ENCODE results near the gene EMILIN2. TPM values are rescaled to one million over a fixed set of nuclear protein-coding genes. Genes with fewer than 3 reads are reported as not detected.
"Not testable (repeated sequence)": the region's sequence is repeated elsewhere in the genome, so short reads cannot be mapped to it uniquely, and the experiment has no call there.

EMILIN2 gene
- total RNA-seq, 1 experiment from 2014 or later, result 20.0 TPM

GRCh38 chr18:2863997-2864396, 17.2 kb downstream of the EMILIN2 start:
- H3K27me3 ChIP-seq (ENCODE audit: insufficient read depth, low read length); H3K79me1 ChIP-seq (ENCODE audit: insufficient read depth, low read depth, low read length, poor library complexity, severe bottlenecking); H3K4me2 ChIP-seq (ENCODE audit: insufficient read depth, insufficient read length, low read length); H3K27ac Mint-ChIP-seq; H2BK15ac ChIP-seq (ENCODE audit: low read depth, low read length); H3K79me2 ChIP-seq (ENCODE audit: insufficient read depth, low read length); H3K18ac ChIP-seq (ENCODE audit: insufficient read length, low read depth, low read length); H3K9ac ChIP-seq (ENCODE audit: extremely low read depth, insufficient read length, low read length); H2BK5ac ChIP-seq (ENCODE audit: insufficient read length, low read length); H3K4me3 Mint-ChIP-seq; H2BK120ac ChIP-seq (ENCODE audit: low read depth, low read length, poor library complexity, severe bottlenecking); H3K4me1 ChIP-seq (ENCODE audit: insufficient read depth, low read length); H3K4ac ChIP-seq (ENCODE audit: low read depth, low read length); H4K20me1 ChIP-seq (ENCODE audit: control insufficient read depth, insufficient read depth, insufficient read length); H3T11ph ChIP-seq (ENCODE audit: low read length); H3K27ac ChIP-seq (ENCODE audit: insufficient read length, low read depth, low read length); H2BK20ac ChIP-seq (ENCODE audit: low read depth, low read length, poor library complexity, severe bottlenecking); H3K23me2 ChIP-seq (ENCODE audit: insufficient read length, low read depth, low read length, poor library complexity, severe bottlenecking); H4K8ac ChIP-seq (replicated peaks; ENCODE audit: insufficient read length, low read depth, low read length); H4K5ac ChIP-seq (ENCODE audit: insufficient read length, low read depth, low read length); H2BK12ac ChIP-seq (ENCODE audit: insufficient read length, low read depth, low read length); H4K91ac ChIP-seq (ENCODE audit: insufficient read length, low read depth, low read length); H3K23ac ChIP-seq (ENCODE audit: insufficient read length, low read depth, low read length); H3K9me3 ChIP-seq (ENCODE audit: control insufficient read depth, low read depth, low read length); H3K56ac ChIP-seq (ENCODE audit: insufficient read length, low read depth, low read length); H2AFZ ChIP-seq (ENCODE audit: low read length); H3K14ac ChIP-seq (ENCODE audit: insufficient read depth, low read length); H3K4me1 Mint-ChIP-seq; DNase-seq; H2AK5ac ChIP-seq (ENCODE audit: insufficient read length, low read length): not testable (repeated sequence)
- peaks cover 19% of the 10 kb centered on the region for H3K27me3 Mint-ChIP-seq (ENCODE audit: low read depth)
- peaks cover 9 to 20% (median 11%) of the 10 kb centered on the region in 3 experiments for H3K36me3 Mint-ChIP-seq (ENCODE audit: insufficient read depth in 1 of 3, low read depth in 3 of 3)
- H3K9me3 Mint-ChIP-seq, result peaks cover 33 to 48% of the 10 kb centered on the region in 2 experiments
- WGBS (ENCODE audit: extremely low coverage, insufficient read length, low lambda C conversion rate), result no CpG with 5 or more reads among the region's 1 CpG

- not testable (repeated sequence) for H3K4me3 Mint-ChIP-seq; H3K56ac ChIP-seq (ENCODE audit: insufficient read length, low read depth, low read length); H3K27me3 ChIP-seq (ENCODE audit: insufficient read depth, low read length); H3K23ac ChIP-seq (ENCODE audit: insufficient read length, low read depth, low read length); H3K4ac ChIP-seq (ENCODE audit: low read depth, low read length); H4K5ac ChIP-seq (ENCODE audit: insufficient read length, low read depth, low read length); H3K9me3 ChIP-seq (ENCODE audit: control insufficient read depth, low read depth, low read length); H3K4me1 Mint-ChIP-seq; H3T11ph ChIP-seq (ENCODE audit: low read length); H3K23me2 ChIP-seq (ENCODE audit: insufficient read length, low read depth, low read length, poor library complexity, severe bottlenecking); H3K27ac Mint-ChIP-seq; H3K4me2 ChIP-seq (ENCODE audit: insufficient read depth, insufficient read length, low read length); DNase-seq; H3K18ac ChIP-seq (ENCODE audit: insufficient read length, low read depth, low read length); H4K91ac ChIP-seq (ENCODE audit: insufficient read length, low read depth, low read length); H3K79me1 ChIP-seq (ENCODE audit: insufficient read depth, low read depth, low read length, poor library complexity, severe bottlenecking); H3K4me1 ChIP-seq (ENCODE audit: insufficient read depth, low read length); H3K79me2 ChIP-seq (ENCODE audit: insufficient read depth, low read length); H2AK5ac ChIP-seq (ENCODE audit: insufficient read length, low read length); H2BK120ac ChIP-seq (ENCODE audit: low read depth, low read length, poor library complexity, severe bottlenecking); H2BK20ac ChIP-seq (ENCODE audit: low read depth, low read length, poor library complexity, severe bottlenecking); H2BK15ac ChIP-seq (ENCODE audit: low read depth, low read length); H3K14ac ChIP-seq (ENCODE audit: insufficient read depth, low read length); H3K9ac ChIP-seq (ENCODE audit: extremely low read depth, insufficient read length, low read length); H4K8ac ChIP-seq (replicated peaks; ENCODE audit: insufficient read length, low read depth, low read length); H2BK5ac ChIP-seq (ENCODE audit: insufficient read length, low read length); H2BK12ac ChIP-seq (ENCODE audit: insufficient read length, low read depth, low read length); H4K20me1 ChIP-seq (ENCODE audit: control insufficient read depth, insufficient read depth, insufficient read length); H3K27ac ChIP-seq (ENCODE audit: insufficient read length, low read depth, low read length); H2AFZ ChIP-seq (ENCODE audit: low read length)
- Mint-ChIP-seq H3K9me3 (peaks cover 24 to 37% of the 10 kb centered on the region in 2 experiments), H3K27me3 (ENCODE audit: low read depth) (peaks cover 19% of the 10 kb centered on the region), H3K36me3 (ENCODE audit: insufficient read depth in 1 of 3, low read depth in 3 of 3) (peaks cover 9 to 16% (median 9%) of the 10 kb centered on the region in 3 experiments)
- WGBS (ENCODE audit: extremely low coverage, insufficient read length, low lambda C conversion rate), result no CpG with 5 or more reads among the region's 2 CpGs
Measured at GRCh38 chr18:2866465-2866864, 19.7 kb downstream of the EMILIN2 start.
